GM23248 (cell line): ENCODE measurements around the gene NRF1. TPM values are rescaled to one million over a fixed set of nuclear protein-coding genes. Genes with fewer than 3 reads are reported as not detected.
A peak's percentile ranks its signal among the peaks of the same experiment; 100 is the strongest.

Experiments used
- DNase-seq: peaks from one replicate; pipeline ENCODE4 v3.0.0-alpha.2; 2015
- H2AFZ ChIP-seq: fragments of 200-600 bp; sonication (generic); 2 replicates; pipeline ENCODE4 v1.6.1; 2016; ENCODE audit warnings: antibody characterized with exemption
- H3F3A ChIP-seq: fragments of 200-600 bp; sonication (generic); 2 replicates; pipeline ENCODE4 v1.6.1; 2016; ENCODE audit warnings: mild to moderate bottlenecking, antibody characterized with exemption, mixed run types; ENCODE audit not compliant: insufficient read depth
- H3K27ac ChIP-seq: fragments of 200-600 bp; sonication (generic); 2 replicates; pipeline ENCODE4 v1.5.1; 2016; ENCODE audit warnings: mild to moderate bottlenecking
- H3K27me3 ChIP-seq: fragments of 200-600 bp; sonication (generic); replicated peaks from 2 replicates; pipeline ENCODE4 v1.6.1; 2016; ENCODE audit warnings: mild to moderate bottlenecking; ENCODE audit not compliant: insufficient read depth
- H3K36me3 ChIP-seq: fragments of 200-600 bp; sonication (generic); 2 replicates; pipeline ENCODE4 v1.6.1; 2016; ENCODE audit warnings: low read depth, mild to moderate bottlenecking
- H3K4me1 ChIP-seq: fragments of 200-600 bp; sonication (generic); 2 replicates; pipeline ENCODE4 v1.6.1; 2016; ENCODE audit warnings: mild to moderate bottlenecking; ENCODE audit not compliant: insufficient read depth
- H3K4me2 ChIP-seq: fragments of 200-600 bp; sonication (generic); one replicate; pipeline ENCODE4 v1.6.1; 2016; ENCODE audit warnings: mild to moderate bottlenecking; ENCODE audit not compliant: unreplicated experiment
- H3K4me3 ChIP-seq: fragments of 200-600 bp; sonication (generic); 2 replicates; pipeline ENCODE4 v1.5.1; 2016; ENCODE audit warnings: mild to moderate bottlenecking
- H3K79me2 ChIP-seq: fragments of 200-600 bp; sonication (generic); 2 replicates; pipeline ENCODE4 v1.6.1; 2016; ENCODE audit warnings: mild to moderate bottlenecking; ENCODE audit not compliant: insufficient read depth
- H3K9ac ChIP-seq: fragments of 200-600 bp; sonication (generic); 2 replicates; pipeline ENCODE4 v1.6.1; 2016; ENCODE audit warnings: mild to moderate bottlenecking
- H3K9me2 ChIP-seq: fragments of 200-600 bp; sonication (generic); 2 replicates; pipeline ENCODE4 v1.6.1; 2016; ENCODE audit warnings: mixed run types, mild to moderate bottlenecking, moderate library complexity; ENCODE audit not compliant: insufficient read depth
- H3K9me3 ChIP-seq: fragments of 200-600 bp; sonication (generic); one replicate; pipeline ENCODE4 v1.6.1; 2017; ENCODE audit warnings: low read depth
- H4K20me1 ChIP-seq: fragments of 200-600 bp; sonication (generic); 2 replicates; pipeline ENCODE4 v1.6.0; 2016; ENCODE audit not compliant: insufficient read depth
- EZH2 ChIP-seq: fragments of 200-600 bp; sonication (generic); IDR thresholded peaks from 2 replicates; pipeline ENCODE4 v1.6.1; 2018; ENCODE audit warnings: antibody characterized with exemption, mild to moderate bottlenecking; ENCODE audit not compliant: insufficient read depth, poor library complexity, severe bottlenecking
- EZH2phosphoT487 ChIP-seq: fragments of 200-600 bp; sonication (generic); IDR thresholded peaks from 2 replicates; pipeline ENCODE4 v1.6.1; 2018; ENCODE audit warnings: antibody characterized with exemption, moderate library complexity, mild to moderate bottlenecking, low read depth; ENCODE audit not compliant: insufficient read depth
- WGBS, 2 experiments: methylation state at CpG; one replicate each; pipeline ENCODE4 v1.1.6; 2015 to 2017; ENCODE audit warnings: low lambda C conversion rate in 2 of 2, low coverage in 1 of 2; ENCODE audit errors: missing lambda C conversion rate in 2 of 2; 5-methylcytosine and 5-hydroxymethylcytosine counted together
- in situ Hi-C: fragments of 300-500 bp; cut with MboI; formaldehyde crosslinking; loops from 2 replicates; pipeline ENCODE4 v1.15.0; 2020
- polyA plus RNA-seq: library from polyadenylated mRNA; unstranded; fragments of >200 nt; fragmentation: Nextera tagmentation; extraction: Ambion mirVana; gene quantifications from 2 replicates; pipeline ENCODE4 v1.2.1, GENCODE V29; 2016
- total RNA-seq: library from RNA; depleted of rRNA; stranded (reverse); fragments of >200 nt; shearing (Covaris generic); gene quantifications from 2 replicates; pipeline ENCODE4 v1.2.3, GENCODE V29; 2014

NRF1 gene
- total and polyA plus RNA-seq, 2 experiments from 2014 or later, result 3.5 to 11.1 TPM

DNA sequence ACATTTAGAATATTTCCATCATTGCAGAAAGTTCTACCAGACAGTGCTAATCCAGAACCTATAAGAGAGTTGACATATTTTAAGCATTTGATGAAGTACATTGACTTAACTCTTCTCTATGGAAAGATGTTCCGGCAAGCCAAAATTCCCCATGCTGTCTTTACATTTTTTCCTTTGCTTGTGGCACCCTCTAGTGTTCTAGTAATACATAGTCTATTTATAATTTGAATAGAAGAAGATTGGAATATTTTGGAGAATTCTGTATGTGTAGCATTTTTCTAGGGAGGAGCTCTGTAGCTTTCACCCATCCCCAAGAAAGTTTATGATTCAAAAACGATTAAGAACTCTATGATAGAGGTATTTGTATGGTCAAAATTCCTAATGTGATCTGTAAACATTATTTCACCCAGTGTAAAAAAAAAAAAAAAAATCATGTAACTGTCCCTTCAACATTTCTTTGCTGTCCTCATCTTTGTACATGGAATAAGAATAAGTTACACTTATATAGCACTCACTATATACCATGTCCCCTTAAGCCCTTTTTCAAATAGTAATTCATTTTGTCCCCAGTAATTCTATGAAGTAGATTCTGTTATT lies 33.2 kb downstream of the NRF1 start:
- no peaks in the 10 kb centered on the region for H3K27me3 ChIP-seq
- no peak overlapping the region for H3K9ac ChIP-seq
- TF ChIP-seq EZH2phosphoT487, result no peak
- TF ChIP-seq EZH2, result no peak
- H3F3A ChIP-seq, result no peaks in the 10 kb centered on the region
- peaks cover 15% of the 10 kb centered on the region for H3K4me1 ChIP-seq
- DNase-seq, result peak; percentile 74
- no peak overlapping the region for H3K27ac ChIP-seq
- no peak overlapping the region for H3K4me2 ChIP-seq
- H3K36me3 ChIP-seq, result no peaks in the 10 kb centered on the region
- H3K9me2 ChIP-seq, result no peaks in the 10 kb centered on the region
- H4K20me1 ChIP-seq, result no peaks in the 10 kb centered on the region
- peaks cover 47% of the 10 kb centered on the region for H3K79me2 ChIP-seq
- 8 to 13% methylated on average over 2 of the region's 2 CpGs for WGBS, 2 experiments
- no peaks in the 10 kb centered on the region for H3K9me3 ChIP-seq
- in situ Hi-C loops, result loop anchor here (10.0 to 25.0 kb wide), 2 partner anchors 280 to 432 kb away; no protein-coding TSS in a partner anchor
- H2AFZ ChIP-seq, result no peak overlapping the region
- H3K4me3 ChIP-seq, result no peak overlapping the region

DNA sequence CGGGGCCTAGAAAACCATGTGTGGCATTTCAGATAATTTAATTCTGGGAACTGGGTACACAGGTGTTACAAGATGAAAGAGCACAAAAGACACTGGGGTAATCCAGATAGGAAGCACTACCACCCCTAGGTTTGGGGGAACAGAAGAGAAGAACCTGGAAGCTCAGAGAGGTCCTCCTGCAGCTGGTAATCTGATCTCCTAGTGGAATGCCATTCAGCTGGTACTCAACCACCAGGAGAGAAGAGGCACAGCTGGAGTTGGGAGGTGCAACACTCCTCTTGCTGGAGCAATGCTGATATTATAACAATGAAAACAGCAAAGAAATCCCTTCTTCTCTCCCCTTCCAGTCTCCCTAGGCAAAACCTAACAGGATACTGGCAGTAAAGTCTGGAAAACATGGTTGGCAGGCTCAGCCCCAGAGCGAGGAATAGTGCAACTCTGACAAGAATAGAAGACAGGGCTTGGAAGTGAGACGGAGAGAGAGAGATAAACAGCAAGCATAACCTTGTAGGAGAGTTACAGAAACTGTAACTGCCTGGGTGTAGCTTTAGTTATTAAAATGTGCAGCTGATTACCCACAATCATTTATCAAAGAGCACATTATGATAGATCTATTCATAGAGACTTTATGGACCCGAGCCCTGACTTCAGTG lies 35.0 kb downstream of the NRF1 start:
- Histone ChIP-seq H3K9ac (no peak overlapping the region), H3K9me3 (no peaks in the 10 kb centered on the region), H3K27ac (no peak overlapping the region), H3K27me3 (no peaks in the 10 kb centered on the region), H3K4me1 (peaks cover 22% of the 10 kb centered on the region), H2AFZ (no peak overlapping the region), H3K4me2 (no peak overlapping the region), H3F3A (peaks cover 5% of the 10 kb centered on the region; the same call in 1 of the 2 replicates), H3K36me3 (no peaks in the 10 kb centered on the region), H3K9me2 (no peaks in the 10 kb centered on the region), H4K20me1 (no peaks in the 10 kb centered on the region), H3K79me2 (peaks cover 42% of the 10 kb centered on the region), H3K4me3 (no peak overlapping the region)
- in situ Hi-C loops, result loop anchor here (10.0 to 25.0 kb wide), 2 partner anchors 282 to 434 kb away; no protein-coding TSS in a partner anchor
- no peak for DNase-seq
- 93 to 98% methylated on average over 4 of the region's 4 CpGs for WGBS, 2 experiments
- TF ChIP-seq EZH2 (no peak), EZH2phosphoT487 (no peak)

DNA sequence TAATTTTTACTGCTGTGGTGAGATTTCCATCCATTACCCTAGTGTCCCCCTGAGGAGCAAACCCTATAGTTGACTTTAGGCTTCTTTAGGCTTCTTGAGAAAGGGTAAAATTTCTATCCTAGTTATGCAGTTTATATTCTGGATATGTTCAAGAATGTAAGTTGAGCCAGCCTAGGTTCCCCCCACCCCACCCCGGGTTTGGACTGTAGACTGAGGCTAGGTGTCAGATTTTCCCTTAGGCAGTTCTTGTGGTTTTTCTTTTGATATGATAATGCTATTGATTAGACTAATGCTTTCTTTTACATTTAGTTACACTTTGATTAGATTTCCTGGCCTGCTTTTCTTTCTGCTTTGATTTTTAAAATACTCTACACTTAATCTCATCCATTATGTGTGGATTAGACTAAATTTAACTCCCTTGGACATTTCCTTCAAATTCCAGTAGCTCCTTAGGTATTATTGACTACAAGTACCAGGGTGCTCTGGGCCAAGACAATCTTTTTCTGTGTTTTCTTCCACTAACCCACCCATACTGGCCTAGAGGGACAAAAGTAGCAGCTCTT lies 37.7 kb downstream of the NRF1 start:
- in situ Hi-C loops, result loop anchor here (10.0 to 25.0 kb wide), 2 partner anchors 284 to 437 kb away; no protein-coding TSS in a partner anchor
- WGBS, 2 experiments, result 100% methylated on average over 1 of the region's 1 CpG
- TF ChIP-seq EZH2 (no peak), EZH2phosphoT487 (no peak)

DNA sequence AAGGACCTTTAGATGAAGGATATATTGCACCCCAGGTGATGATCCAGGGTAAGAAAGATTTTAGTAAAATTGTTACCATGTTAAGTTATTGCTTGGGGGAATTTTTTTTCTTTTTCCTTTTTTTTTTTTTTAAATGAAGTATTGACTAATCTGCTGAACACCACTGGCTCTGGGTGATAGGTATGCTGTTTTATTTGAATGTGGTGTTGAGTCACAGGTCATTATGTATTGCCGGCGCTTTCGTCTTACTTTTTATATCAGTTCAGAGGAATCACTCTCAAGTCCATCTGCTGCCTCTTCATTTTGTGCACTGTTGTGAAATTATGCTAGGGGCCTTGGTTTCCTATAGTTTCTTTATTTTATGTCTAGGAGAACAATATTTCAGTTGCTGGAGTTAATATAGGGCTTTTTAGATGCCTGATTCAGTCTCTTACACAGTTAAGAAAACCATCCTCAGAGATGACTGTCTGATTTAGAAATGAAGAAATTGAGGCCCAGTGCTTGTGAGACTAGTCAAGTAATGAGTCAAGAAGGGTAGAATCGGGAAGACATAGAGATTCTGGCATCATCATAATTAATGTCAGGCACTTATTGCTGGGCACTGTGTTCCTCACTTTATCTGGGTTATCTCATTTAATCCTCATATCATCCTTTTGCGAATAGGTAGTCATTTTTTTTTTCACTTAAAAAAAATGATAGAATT lies 38.7 kb downstream of the NRF1 start:
- H2AFZ ChIP-seq, result no peak overlapping the region
- peak; percentile 59 for DNase-seq
- H3K4me1 ChIP-seq, result peaks cover 23% of the 10 kb centered on the region
- no peaks in the 10 kb centered on the region for H3K36me3 ChIP-seq
- no peaks in the 10 kb centered on the region for H3K9me2 ChIP-seq
- no peaks in the 10 kb centered on the region for H3K9me3 ChIP-seq
- no peaks in the 10 kb centered on the region for H3K27me3 ChIP-seq
- in situ Hi-C loops, result no loop called here
- no peak overlapping the region for H3K4me3 ChIP-seq
- H3K27ac ChIP-seq, result no peak overlapping the region
- WGBS, 2 experiments, result 72 to 81% methylated on average over 5 of the region's 5 CpGs
- H4K20me1 ChIP-seq, result no peaks in the 10 kb centered on the region
- peaks cover 44% of the 10 kb centered on the region for H3K79me2 ChIP-seq
- no peak for TF ChIP-seq EZH2phosphoT487
- H3K9ac ChIP-seq, result no peak overlapping the region
- peaks cover 19% of the 10 kb centered on the region for H3F3A ChIP-seq
- H3K4me2 ChIP-seq, result no peak overlapping the region

More for the DNA sequence above, 37.7 kb downstream of the NRF1 start:
- Histone ChIP-seq H3F3A (peaks cover 13% of the 10 kb centered on the region), H3K9ac (no peak overlapping the region), H3K9me3 (no peaks in the 10 kb centered on the region), H3K36me3 (no peaks in the 10 kb centered on the region), H3K27me3 (no peaks in the 10 kb centered on the region), H3K79me2 (peaks cover 46% of the 10 kb centered on the region), H2AFZ (no peak overlapping the region), H3K27ac (no peak overlapping the region), H3K4me1 (peaks cover 21% of the 10 kb centered on the region), H3K9me2 (no peaks in the 10 kb centered on the region), H3K4me3 (no peak overlapping the region), H3K4me2 (no peak overlapping the region), H4K20me1 (no peaks in the 10 kb centered on the region)
- no peak for DNase-seq
